Fibroblast of villous mesenchyme (primary cell): Measurements from ENCODE around the gene LZTS3. TPM values are rescaled to one million over a fixed set of nuclear protein-coding genes. Genes with fewer than 3 reads are reported as not detected.
"Not testable (repeated sequence)": the region's sequence is repeated elsewhere in the genome, so short reads cannot be mapped to it uniquely, and the experiment has no call there.

Experiments used
- DNase-seq: peaks from one replicate; pipeline ENCODE4 v3.0.0-alpha.2; 2010; ENCODE audit warnings: low read depth
- H3K4me3 ChIP-seq: 2 replicates; pipeline ENCODE4 v1.5.1; 2011; ENCODE audit warnings: low read depth, mild to moderate bottlenecking, low read length
- total RNA-seq: library from RNA; depleted of rRNA; stranded (reverse); fragments of >200 nt; gene quantifications from 2 replicates; pipeline ENCODE4 v1.2.3, GENCODE V29; 2012
- TF ChIP-seq, protein P1 (sequence below): IDR thresholded peaks from 2 replicates; pipeline ENCODE4 v1.5.1; 2012; ENCODE audit warnings: low read depth, mild to moderate bottlenecking, low read length; ENCODE audit not compliant: insufficient read depth

Gene LZTS3
- total RNA-seq, 1 donor, result 13.8 TPM

GRCh38 chr20:3161316-3162079, 11.9 kb downstream of the LZTS3 start:
- TF ChIP-seq, protein P1, sequence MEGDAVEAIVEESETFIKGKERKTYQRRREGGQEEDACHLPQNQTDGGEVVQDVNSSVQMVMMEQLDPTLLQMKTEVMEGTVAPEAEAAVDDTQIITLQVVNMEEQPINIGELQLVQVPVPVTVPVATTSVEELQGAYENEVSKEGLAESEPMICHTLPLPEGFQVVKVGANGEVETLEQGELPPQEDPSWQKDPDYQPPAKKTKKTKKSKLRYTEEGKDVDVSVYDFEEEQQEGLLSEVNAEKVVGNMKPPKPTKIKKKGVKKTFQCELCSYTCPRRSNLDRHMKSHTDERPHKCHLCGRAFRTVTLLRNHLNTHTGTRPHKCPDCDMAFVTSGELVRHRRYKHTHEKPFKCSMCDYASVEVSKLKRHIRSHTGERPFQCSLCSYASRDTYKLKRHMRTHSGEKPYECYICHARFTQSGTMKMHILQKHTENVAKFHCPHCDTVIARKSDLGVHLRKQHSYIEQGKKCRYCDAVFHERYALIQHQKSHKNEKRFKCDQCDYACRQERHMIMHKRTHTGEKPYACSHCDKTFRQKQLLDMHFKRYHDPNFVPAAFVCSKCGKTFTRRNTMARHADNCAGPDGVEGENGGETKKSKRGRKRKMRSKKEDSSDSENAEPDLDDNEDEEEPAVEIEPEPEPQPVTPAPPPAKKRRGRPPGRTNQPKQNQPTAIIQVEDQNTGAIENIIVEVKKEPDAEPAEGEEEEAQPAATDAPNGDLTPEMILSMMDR, result no peak
- no peak for DNase-seq
- H3K4me3 ChIP-seq, result no peak overlapping the region

GRCh38 chr20:3160418-3160817, 12.9 kb downstream of the LZTS3 start:
- H3K4me3 ChIP-seq, result peak overlapping the region; percentile 77
- no peak for DNase-seq
- TF ChIP-seq, protein P1, result no peak

DNA sequence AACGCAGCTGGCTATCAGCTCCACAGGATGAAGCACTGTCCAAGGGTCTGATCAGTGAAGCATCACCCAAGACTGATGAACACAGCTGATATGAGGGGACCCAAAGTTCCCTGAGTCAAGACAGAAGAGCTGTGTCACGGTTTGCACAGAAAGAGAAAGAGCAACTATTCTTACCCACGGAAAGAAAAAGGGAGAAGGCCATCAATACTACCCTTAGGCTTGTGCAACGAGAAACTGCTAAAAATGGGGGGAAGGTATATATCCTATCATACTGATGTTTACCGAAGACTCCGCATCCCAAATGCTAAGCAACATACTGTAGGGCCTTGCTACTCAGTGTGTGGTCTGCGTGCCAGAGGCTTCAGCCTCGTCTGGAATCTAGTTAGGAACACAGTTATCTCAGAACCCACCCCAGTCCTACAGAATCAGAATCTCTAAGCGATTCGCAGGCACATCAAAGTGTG, 14.3 kb downstream of the LZTS3 start:
- peak overlapping the region; percentile 77 for H3K4me3 ChIP-seq
- peak; percentile 35 for DNase-seq
- TF ChIP-seq, protein P1, result no peak

DNA sequence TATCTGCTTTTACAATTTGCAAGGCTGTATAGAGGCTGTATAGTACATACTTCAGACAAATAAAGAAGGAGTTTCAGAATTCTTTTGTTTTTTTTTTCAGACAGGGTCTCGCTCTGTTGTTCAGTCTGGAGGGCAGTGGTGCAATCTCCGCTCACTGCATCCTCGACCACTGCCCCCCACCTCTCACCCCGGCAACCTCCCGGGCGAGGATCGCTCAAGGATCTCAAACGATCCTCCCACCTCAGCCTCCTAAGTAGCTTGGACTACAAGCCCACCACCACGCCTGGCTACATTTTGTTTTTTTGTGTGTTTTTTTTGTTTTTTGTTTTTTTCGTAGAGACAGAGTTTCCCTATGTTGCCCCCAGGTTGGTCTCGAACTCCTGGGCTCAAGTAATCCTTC, 15.5 kb downstream of the LZTS3 start:
- H3K4me3 ChIP-seq, result peak overlapping the region; percentile 77
- DNase-seq, result no peak
- TF ChIP-seq, protein P1, result no peak

- no peak for DNase-seq
- H3K4me3 ChIP-seq, result no peak overlapping the region
- TF ChIP-seq, protein P1, result no peak
These were observed 16.3 kb downstream of the LZTS3 start for GRCh38 chr20:3156811-3157619.

GRCh38 chr20:3152057-3152644, 21.2 kb downstream of the LZTS3 start:
- not testable (repeated sequence) for DNase-seq, H3K4me3 ChIP-seq

DNA sequence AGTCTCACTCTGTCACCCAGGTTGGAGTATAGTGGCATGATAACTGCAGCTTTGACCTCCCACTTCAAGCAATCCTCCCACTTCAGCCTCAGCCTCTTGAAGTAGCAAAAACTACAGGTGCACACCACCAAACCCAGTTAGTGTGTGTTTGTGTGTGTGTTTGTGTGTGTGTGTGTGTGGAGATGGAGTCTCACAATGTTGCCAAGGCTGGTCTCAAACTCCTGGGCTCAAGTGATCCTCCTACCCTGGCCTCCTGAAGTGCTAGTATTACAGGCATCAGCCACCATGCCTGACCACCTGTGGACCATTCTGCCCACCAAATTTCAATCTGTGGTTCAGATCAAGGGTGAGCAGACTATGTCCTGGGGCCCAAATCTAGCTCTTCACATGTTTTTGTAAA, 22.4 kb downstream of the LZTS3 start:
- no peak for DNase-seq
- no peak overlapping the region for H3K4me3 ChIP-seq
- TF ChIP-seq, protein P1, result no peak
